BE2C (cell line): ENCODE data around the gene LIPC.

Experiments
- DNase-seq: peaks from one replicate; pipeline ENCODE4 v3.0.0-alpha.2; 2020
- H3K27me3 ChIP-seq: fragments of 250-450 bp; sonication (Bioruptor Pico); 2 replicates; pipeline ENCODE4 v1.5.1; 2020; ENCODE audit warnings: mild to moderate bottlenecking
- H3K36me3 ChIP-seq: fragments of 250-450 bp; sonication (Bioruptor Pico); 2 replicates; pipeline ENCODE4 v1.5.1; 2020; ENCODE audit warnings: mild to moderate bottlenecking
- H3K4me1 ChIP-seq: fragments of 250-450 bp; sonication (Bioruptor Pico); 2 replicates; pipeline ENCODE4 v1.5.1; 2020
- H3K4me3 ChIP-seq: 2 replicates; pipeline ENCODE4 v1.5.1; 2011; ENCODE audit warnings: low read depth, low read length
- H3K9me3 ChIP-seq: fragments of 250-450 bp; sonication (Bioruptor Pico); 2 replicates; pipeline ENCODE4 v1.5.1; 2020
- CTCF ChIP-seq: IDR thresholded peaks from 2 replicates; pipeline ENCODE4 v1.5.1; 2012; ENCODE audit warnings: mild to moderate bottlenecking, low read depth, low read length

The LIPC gene

DNA sequence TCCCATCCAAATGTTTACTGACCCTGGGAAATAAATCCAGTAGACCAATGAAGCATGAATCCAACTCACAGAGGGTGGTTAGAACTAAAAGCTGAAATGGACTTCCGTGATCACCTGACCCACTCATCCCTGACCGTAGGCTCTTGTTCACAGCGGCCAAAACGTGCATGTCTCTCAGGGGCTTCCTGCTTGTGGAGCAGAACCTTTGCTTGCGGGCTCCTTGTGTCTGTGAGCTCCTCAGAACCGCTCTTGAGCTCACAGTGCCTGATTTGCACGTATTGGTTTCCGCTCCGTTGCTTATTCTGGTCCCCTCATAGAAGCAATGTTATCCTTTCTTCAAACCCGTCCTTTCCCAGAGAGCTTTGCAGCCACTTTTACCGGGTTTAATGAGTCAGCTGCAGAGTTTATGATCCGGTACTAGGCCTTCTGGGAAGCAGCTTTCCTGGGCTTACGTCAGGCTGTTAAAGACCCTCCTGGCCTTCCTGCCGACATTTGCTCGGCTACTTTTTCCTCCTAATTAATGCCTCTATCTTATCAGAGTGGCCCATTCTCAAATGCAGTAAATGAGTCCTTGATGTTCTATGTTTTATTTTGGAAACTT lies 35.4 kb downstream of the LIPC start:
- H3K36me3 ChIP-seq, result no peaks in the 10 kb centered on the region
- H3K4me3 ChIP-seq, result peak overlapping the region; percentile 38
- peaks cover 9% of the 10 kb centered on the region for H3K4me1 ChIP-seq
- no peak for TF ChIP-seq CTCF
- peak; percentile 54 for DNase-seq
- H3K9me3 ChIP-seq, result no peaks in the 10 kb centered on the region
- H3K27me3 ChIP-seq, result no peaks in the 10 kb centered on the region

- Histone ChIP-seq H3K4me1 (peaks cover 9% of the 10 kb centered on the region), H3K27me3 (no peaks in the 10 kb centered on the region), H3K4me3 (no peak overlapping the region; the same call in 1 of the 2 replicates), H3K36me3 (no peaks in the 10 kb centered on the region), H3K9me3 (no peaks in the 10 kb centered on the region)
- no peak for TF ChIP-seq CTCF
- DNase-seq, result no peak
Measured at GRCh38 chr15:58467722-58468423, 36.1 kb downstream of the LIPC start.

DNA sequence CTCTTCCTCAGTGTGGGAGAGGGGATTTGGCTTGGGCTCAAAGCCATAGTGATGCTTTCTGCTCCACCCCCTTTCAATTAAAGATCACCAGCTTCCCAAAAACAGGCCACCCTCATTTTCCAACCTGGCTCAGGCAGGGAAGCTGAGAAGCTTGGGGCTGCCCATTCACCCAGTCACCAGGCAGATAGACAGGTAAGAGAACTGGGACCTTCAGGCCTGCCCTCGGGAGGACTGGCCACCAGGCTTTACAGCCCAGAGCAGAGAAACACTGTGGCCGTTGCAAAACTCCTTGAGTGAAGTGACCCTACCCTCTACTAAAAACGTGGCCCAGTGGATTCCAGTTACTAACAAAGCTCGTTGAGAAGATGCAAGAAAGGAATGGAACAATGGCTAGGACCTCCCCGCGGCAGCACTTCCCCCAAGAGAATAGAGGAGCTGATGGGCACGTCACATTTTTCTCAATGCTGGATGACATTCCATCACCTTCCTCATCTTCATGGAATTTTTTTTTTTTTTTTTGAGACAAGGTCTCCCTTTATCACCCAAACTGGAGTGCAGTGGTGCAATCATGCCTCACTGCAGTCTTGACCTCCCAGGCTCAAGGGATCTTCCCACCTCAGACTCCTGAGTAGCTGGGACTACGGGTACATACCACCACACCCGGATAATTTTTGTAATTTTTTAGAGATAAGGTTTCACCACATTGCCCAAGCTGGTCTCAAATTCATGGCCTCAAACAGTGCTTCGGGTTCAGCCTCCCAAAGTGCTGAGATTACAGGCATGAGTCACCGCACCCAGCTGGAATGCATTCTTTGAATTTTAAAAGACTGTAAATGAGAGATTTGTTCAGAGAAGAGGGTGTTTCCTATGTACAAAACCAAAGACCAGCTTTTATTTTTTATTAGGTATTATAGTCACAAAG lies 37.9 kb downstream of the LIPC start:
- Histone ChIP-seq H3K36me3 (no peaks in the 10 kb centered on the region), H3K4me3 (no peak overlapping the region), H3K4me1 (peaks cover 9% of the 10 kb centered on the region), H3K9me3 (no peaks in the 10 kb centered on the region), H3K27me3 (no peaks in the 10 kb centered on the region)
- TF ChIP-seq CTCF, result no peak
- no peak for DNase-seq

GRCh38 chr15:58471348-58471747 lies 39.6 kb downstream of the LIPC start:
- no peak for TF ChIP-seq CTCF
- no peaks in the 10 kb centered on the region for H3K36me3 ChIP-seq
- H3K4me1 ChIP-seq, result peaks cover 9% of the 10 kb centered on the region
- no peak for DNase-seq
- no peaks in the 10 kb centered on the region for H3K27me3 ChIP-seq
- H3K4me3 ChIP-seq, result no peak overlapping the region
- no peaks in the 10 kb centered on the region for H3K9me3 ChIP-seq

DNA sequence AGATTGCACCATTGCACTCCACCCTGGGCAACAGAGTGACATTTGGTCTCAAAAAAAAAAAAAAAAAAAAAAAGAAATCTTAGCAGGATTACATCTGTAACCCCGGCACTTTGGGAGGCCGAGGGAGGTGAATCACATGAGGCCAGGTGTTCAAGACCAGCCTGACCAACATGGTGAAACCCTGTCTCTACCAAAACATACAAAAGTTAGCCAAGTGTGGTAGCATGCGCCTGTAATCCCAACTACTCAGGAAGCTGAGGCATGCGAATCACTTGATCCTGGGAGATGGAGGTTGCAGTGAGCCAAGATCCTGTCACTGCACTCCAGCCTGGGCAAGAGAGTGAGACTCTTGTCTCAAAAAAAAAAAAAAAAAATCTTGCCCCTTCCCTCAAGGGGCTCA lies 40.4 kb downstream of the LIPC start:
- peaks cover 7% of the 10 kb centered on the region for H3K4me1 ChIP-seq

More for the DNA sequence above, 40.4 kb downstream of the LIPC start:
- no peaks in the 10 kb centered on the region for H3K9me3 ChIP-seq
- H3K36me3 ChIP-seq, result no peaks in the 10 kb centered on the region
- no peak overlapping the region for H3K4me3 ChIP-seq
- no peak for TF ChIP-seq CTCF
- H3K27me3 ChIP-seq, result no peaks in the 10 kb centered on the region
- DNase-seq, result no peak
